Measurements from ENCODE around the gene GPR156. TPM values are rescaled to one million over a fixed set of nuclear protein-coding genes. Genes with fewer than 3 reads are reported as not detected.
A peak's percentile ranks its signal among the peaks of the same experiment; 100 is the strongest.

Gene GPR156
- polyA plus RNA-seq, 1 donor, result 3.4 TPM

- DNase-seq, result no peak
These were observed 88.7 kb downstream of the GPR156 start for GRCh38 chr3:120196333-120196732.

DNA sequence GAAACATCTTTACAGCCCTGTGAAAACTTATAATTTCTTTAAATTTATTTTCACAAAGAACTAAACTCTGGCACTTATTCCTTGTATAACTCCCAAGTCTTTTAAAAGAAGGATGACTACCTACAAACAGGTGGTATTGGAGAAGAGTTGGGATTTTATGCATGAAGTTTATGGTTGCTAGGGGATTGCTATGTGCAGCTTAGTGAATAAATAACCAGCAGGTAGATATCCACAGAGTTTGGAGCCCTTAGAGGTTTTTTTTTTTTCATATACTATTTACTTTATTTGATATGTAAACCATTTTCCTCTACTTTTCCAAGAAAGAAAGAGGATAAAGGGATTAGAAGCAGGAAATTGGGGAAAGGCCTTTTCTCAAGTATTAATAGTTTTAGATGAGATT lies 91.5 kb downstream of the GPR156 start:
- DNase-seq, result no peak

DNA sequence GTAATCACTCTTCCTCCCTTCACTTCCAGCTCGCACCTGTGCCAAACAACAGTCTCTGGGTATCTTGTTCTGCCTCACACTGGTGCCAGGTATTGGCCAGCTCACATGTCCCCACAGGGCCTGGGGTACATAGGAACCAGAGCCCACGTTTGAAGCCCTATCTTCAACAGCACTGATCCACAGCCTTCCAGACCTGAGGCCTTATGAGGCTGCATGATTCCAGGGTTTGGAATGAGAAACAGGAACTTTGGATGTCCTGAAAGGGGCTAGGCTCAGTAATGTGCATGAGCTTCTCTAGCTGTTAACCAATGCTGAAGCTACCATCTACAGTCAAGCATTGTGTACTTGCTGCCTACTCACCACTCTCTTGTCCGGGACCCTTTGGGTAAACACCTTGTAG lies 92.4 kb downstream of the GPR156 start:
- DNase-seq, result no peak

DNA sequence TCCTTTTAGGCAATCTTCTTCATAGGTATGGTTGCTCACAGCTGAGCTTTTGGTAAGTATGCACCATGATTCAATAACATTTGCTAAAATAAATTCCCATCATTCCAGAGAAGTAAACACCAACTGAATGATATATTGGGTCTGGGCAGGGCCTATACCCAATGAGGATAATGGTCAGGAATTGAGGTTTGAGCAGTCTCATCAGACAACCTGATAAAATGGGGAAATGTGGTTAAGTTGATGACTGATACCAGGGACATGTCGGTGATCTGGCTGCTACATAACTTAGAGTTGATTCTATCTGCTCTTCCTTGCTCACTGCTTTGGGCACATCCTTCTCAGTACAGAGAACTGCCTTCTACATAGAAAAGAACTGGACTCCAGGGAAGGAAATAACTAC lies 92.9 kb downstream of the GPR156 start:
- no peak for DNase-seq

GRCh38 chr3:120182613-120183511 lies 102.2 kb downstream of the GPR156 start:
- DNase-seq, result no peak

DNA sequence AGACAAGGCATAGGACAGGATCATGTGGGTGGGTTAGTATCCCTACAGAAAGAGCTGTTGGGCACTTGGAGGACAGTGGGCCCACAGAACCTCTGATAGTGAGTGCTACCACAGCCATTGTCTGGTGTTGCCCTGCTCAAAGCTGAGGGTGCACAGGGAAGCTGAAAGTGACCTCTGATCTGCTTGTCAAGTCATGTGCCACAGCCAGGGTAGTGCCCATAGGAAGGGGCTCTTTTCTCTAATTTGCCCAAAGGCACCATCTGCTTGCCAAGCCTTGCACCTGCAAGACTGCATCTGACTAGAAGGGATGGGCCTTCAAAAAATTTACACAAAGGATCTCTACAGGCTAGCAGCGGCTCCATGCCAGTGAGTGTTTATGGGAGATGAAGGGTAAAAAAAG lies 103.4 kb downstream of the GPR156 start:
- no peak for DNase-seq

- no peak for DNase-seq
These were observed 104.2 kb downstream of the GPR156 start for GRCh38 chr3:120180731-120181412.

GRCh38 chr3:120177707-120178306 lies 107.2 kb downstream of the GPR156 start:
- DNase-seq, result no peak

DNA sequence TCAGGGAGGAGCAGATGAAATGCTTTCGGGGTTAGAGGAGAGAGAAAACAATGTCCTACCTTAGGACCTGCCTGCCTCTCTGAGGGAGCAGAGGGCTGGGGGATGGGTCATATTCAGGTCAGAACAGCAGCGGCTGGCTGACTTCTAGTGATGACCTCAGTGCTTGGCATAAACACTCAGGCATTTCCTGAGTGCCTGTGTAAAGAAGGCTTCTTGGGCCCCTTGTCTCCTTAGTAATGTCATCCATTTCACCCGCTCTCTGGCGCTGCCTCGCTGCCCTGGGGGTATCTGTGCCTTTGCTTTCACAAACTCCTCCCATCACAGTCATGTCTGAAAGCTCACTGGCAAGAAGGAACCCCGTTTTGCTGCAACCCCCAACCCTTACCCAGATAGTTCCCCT lies 107.9 kb downstream of the GPR156 start:
- peak; percentile 28 for DNase-seq

GRCh38 chr3:120174811-120175539 lies 110.0 kb downstream of the GPR156 start:
- DNase-seq, result no peak

- no peak for DNase-seq
These were observed 111.9 kb downstream of the GPR156 start for GRCh38 chr3:120173056-120173675.

GRCh38 chr3:120172070-120172469 lies 113.0 kb downstream of the GPR156 start:
- no peak for DNase-seq

GRCh38 chr3:120171134-120171873 lies 113.7 kb downstream of the GPR156 start:
- DNase-seq, result no peak

DNA sequence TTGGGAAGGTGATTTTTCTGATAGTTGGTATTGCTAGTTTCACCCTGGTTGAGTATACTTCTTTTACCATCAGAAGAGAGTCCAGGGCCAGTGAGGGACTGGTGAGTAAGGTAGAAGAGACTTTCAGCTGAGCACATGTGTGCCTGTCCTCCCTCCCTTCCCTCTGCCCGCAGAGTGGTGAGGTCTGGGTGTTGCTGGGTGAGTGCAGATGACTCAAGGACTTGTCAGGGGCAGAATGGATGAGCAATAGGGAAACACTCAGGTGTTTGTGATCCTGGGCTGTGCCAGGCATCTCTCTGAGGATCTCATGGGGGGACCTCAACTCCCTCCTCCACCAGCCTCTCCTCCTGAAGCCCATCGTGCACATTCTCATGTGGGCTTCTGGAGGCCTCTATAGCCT lies 114.8 kb downstream of the GPR156 start:
- no peak for DNase-seq

DNA sequence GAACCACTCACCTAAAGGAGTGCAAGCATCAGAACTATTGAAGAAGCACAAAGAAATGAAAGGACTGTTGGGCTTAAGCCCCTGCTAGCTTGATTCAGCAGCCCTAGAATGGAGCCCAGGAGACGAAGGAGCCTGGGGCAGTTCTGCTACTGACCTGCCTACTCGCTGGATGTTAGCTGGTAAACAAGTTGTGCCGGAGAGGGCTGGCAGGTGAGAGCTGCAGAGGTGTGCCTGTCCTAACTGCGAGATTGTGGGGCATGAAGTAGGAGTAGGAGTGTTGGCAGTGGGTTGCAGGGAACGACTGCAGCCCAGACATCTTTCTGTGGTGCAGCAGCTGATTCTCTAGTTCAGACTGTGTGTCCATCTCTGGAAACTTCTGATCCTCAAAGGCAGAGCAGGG lies 115.6 kb downstream of the GPR156 start:
- no peak for DNase-seq

GRCh38 chr3:120168611-120169010 lies 116.4 kb downstream of the GPR156 start:
- DNase-seq, result no peak

DNA sequence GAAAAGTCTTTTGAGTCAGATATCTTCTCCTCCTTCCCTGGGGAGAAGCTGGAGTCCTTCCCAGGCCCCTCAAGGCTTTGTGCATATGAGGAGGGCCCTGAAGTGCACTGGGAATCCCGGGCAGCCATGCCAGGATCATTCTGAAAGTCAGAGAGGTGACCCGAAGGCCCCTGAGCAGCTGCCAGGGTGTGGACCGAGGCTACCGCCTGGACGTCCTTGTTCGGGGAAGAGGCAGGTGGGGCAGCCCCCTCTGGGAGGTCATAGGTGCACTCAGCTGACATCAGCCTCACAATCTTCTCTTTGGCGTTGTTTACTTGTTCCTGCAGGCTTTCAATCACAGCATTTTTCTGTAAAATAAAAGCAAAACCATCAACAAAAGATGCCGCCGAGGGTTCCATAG lies 117.0 kb downstream of the GPR156 start:
- DNase-seq, result no peak

GRCh38 chr3:120167488-120167887 lies 117.5 kb downstream of the GPR156 start:
- no peak for DNase-seq

- no peak for DNase-seq
These were observed 121.2 kb downstream of the GPR156 start for GRCh38 chr3:120163816-120164215.

- DNase-seq, result no peak
These were observed 122.0 kb downstream of the GPR156 start for GRCh38 chr3:120163026-120163425.

DNA sequence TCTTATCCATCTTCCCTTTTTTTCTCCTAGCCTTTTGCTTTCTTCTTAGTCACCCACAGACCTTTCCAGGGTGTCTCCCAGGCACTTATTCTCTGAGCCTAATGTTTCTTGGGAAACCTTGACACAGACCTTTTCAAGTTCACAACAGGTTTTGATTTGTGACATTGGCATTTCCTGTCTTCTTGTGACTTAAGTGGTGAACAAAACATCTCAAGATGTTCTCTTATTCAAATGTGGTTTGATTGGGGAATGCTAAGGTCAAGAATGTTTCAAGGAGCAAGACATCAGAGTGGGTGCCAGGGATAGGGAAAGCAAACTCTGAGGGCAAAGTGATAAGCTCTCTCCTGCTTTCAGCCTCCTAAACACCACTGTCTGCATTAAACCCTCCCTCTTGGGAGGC lies 122.6 kb downstream of the GPR156 start:
- DNase-seq, result no peak

All from left kidney (tissue), 2 donors.